Stimulated activated naive CD4-positive, alpha-beta T cell treated with Interleukin-2 at 50 U/mL for 16 hours (primary cell): ENCODE results near the gene WDR27.
"Not testable (repeated sequence)": the region's sequence is repeated elsewhere in the genome, so short reads cannot be mapped to it uniquely, and the experiment has no call there.

Source experiments
- DNase-seq: peaks from one replicate; lab custom pipeline; 2025; lab: John Stamatoyannopoulos, UW

WDR27 gene

DNA sequence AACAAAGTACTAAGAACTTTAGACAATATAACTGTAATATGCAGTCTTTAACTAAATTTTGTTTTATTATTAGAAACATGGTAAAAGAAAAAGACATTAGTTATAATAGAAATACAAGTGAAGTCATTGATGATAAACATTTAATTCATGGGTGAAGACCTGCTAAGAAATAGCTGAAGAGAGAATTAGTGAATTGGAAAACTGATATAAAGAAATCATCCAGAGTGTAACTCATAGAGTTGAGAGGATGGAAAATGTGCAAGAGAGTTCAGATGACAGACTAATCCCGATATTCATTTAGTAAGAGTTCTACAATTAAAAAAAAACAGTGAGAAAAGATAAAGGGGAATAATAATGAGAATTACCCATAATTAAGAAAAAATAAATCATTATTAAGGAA lies 227.5 kb downstream of the WDR27 start:
- no peak for DNase-seq

DNA sequence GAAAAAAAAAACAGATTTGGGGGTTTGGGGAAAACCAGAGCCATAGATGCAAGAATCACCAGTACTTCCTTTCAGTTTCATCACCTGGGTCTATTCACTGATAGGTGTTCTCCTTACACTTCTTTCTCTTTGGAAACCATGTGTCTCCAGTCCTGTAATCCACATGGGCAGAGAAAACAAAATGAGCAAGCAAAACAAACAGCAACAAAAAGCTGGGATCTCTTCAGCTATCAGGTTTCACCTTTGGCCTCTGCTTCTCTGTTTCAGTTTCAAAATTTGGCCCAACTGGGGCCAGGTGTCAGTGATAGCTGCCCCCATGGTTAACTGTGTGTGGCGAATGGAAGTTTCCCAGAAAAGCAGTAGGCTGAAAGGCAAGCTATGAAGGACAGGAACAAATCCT lies 228.2 kb downstream of the WDR27 start:
- DNase-seq = no peak

DNA sequence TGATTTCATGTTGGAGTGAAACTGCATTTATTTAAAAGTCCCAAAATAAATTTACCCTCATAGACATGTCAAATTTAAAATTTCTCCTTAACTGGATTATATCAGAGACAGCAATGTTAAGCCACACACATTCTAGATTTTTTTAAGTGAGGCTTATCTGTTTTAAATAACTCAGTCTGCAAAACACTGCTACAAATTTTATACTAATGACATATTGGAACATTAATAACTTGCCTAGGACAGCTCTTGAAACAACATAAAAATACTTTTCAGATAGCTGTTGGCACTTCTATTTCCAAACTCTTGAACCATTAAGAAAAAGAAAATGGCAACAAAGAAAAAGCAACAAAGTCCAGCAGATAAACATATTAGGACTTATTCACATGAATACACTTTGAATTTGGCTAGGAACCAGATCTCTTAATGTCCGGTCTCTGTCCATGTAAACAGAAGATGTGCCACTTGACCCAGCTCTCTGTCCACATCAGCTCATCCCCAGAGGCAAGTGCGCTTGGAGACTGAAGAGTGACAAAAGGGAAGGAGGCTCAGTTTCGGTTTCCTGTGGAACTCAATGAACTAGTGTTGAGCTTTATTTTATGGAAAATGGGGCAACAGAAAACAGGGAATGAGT lies 228.9 kb downstream of the WDR27 start:
- no peak for DNase-seq

DNA sequence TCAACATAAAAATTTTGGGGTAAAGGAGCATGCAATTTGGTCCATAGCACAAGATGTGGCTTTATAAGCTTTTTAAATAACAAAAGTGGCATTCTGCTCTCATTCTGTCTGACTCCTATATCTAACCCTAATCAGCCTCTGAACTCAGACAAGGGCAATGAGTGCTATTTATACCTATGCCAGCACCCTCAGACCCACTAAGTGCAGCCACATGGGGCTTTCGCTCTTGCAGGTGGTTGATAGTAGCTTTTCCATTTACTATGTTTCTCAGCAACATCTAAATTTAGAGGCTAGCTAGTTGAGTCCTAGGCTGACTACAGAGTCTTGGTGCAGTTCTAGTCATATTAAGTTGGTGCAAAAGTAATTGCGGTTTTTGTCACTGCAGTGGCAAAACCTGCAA lies 231.0 kb downstream of the WDR27 start:
- no peak for DNase-seq

GRCh38 chr6:169469028-169469427 lies 232.8 kb downstream of the WDR27 start:
- DNase-seq = no peak

DNA sequence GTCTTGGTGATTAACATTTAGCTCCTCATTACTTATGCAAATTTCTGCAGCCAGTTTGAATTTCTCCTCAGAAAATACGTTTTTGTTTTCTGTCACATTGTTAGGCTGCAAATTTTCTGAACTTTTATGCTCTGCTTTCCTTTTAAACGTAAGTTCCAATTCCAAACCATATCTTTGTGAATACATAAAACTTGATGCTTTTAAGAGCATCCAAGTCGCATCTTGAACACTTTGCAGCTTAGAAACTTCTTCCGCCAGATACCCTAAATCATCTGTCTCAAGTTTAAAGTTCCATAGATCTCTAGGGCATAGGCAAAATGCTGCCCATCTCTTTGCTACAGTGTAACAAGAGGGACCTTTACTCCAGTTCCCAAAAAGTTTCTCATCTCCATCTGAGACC lies 234.1 kb downstream of the WDR27 start:
- DNase-seq = not testable (repeated sequence)

DNA sequence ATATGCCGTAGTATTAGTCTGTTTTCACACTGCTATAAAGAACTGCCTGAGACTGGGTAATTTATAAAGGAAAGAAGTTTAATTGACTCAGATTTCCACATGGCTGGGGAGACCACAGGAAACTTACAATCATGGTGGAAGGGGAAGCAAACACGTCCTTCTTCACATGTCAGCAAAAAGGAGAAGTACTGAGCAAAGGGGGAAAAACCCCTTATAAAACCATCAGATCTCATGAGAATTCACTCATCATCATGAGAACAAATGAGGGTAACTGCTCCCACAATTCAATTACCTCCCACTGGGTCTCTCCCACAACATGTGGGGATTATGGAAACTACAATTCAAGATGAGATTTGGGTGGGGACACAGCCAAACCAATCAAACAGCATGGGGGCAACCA lies 235.6 kb downstream of the WDR27 start:
- not testable (repeated sequence) for DNase-seq

DNA sequence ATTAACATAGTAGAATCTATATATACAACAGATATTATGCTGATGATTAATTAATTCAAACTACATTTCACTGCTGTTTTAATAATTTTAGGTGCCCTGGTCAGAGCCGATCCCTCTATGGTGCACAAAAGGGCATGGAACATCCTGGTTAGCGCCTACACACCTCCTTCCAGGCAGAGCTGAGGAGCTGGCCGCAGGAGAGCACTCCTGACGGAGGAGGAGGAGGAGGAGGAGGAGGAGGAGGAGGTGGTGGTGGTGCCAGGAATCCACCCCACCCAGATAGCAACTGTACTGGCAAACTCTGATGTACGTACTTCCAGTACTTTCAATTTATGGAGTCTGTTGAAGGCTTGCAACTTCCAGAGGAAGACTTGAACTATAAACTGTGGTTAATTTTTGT lies 244.1 kb downstream of the WDR27 start:
- no peak for DNase-seq

DNA sequence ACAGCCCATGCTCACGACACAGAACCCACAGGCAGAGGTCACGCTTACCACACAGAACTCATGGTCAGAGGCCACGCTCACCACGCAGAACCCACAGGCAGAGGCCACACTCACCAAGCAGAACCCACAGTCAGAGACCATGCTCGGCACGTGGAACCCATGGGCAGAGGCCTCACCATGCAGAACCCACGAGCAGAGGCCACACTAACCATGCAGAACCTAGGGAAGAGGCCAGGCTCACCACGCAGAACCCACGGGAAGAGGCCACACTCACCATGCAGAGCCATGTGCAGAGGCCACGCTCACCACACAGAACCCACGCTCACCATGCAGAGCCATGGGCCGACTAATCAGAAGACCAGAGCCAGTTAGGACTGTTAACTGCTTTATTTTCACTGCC lies 245.0 kb downstream of the WDR27 start:
- no peak for DNase-seq

GRCh38 chr6:169455470-169455869 lies 246.4 kb downstream of the WDR27 start:
- no peak for DNase-seq

- no peak for DNase-seq
Observed at GRCh38 chr6:169454872-169455204, 247.0 kb downstream of the WDR27 start.

GRCh38 chr6:169454204-169454871 lies 247.5 kb downstream of the WDR27 start:
- DNase-seq = no peak

DNA sequence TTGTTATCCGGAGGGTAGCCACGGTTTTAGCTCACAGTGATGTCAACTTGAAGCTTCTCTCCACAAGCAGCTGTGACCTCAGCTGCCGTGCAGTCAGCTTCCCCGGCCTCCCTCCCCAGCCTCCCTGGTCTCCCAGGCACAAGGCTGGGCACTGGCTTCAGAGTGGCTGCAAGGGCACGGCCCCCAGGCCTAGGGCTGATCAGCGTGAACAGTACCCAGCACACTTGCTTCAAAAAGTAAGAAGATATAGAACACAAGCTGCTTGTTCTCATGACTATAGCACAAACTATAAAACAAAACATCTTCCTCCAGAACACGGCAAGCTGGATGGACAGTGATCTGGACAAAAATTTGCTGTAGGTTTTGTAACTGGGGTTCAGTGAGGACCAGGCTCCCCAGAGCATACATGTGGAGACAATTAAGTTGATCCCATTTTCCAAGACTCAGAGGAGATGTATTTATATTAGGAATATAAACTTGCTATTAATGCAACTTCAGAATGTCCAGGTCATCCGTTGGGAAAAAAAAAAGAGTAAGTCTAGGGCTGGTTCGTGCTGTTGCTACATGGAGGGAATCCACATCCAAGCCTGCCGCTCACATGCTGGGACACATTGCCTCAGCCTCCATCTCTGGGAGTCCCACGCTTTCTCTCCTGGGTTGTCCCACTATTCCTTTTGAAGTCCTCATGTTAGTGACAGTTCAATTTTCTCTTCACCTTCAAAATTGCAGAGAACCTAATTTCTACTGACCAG lies 248.8 kb downstream of the WDR27 start:
- no peak for DNase-seq

DNA sequence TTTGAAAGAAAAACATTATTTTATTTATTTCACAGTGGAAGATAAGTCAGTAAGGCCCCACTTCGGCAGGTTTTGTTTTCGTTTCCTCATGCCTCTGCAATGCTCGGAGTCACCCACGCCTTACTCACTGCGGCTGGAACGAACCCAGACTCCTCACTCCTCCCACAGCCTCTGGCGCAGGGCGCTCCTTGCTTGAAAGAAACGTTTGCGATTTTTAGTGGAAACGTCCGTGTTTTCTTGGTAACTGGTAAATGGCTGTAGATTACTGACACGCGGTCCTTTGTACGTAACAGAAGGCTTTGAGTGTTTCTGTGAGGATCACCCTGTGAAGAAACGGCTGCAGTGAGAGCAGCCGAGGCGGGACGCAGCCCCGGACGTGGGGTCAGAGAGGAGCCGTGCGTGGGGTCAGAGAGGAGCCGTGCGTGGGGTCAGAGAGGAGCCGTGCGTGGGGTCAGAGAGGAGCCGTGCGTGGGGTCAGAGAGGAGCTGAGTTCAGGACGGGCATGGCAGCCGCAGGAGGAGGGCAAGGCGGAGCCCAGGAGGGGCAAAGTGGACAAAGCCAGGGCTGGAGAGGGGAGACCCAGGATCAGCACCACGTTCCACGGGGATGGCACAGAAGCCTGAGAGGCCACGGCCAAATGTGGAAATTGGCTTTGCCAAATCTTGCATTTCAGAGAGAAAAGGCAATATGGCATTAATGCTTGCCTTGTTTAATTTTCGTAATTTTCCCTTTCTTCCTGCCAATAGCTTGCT lies 249.5 kb downstream of the WDR27 start:
- no peak for DNase-seq

DNA sequence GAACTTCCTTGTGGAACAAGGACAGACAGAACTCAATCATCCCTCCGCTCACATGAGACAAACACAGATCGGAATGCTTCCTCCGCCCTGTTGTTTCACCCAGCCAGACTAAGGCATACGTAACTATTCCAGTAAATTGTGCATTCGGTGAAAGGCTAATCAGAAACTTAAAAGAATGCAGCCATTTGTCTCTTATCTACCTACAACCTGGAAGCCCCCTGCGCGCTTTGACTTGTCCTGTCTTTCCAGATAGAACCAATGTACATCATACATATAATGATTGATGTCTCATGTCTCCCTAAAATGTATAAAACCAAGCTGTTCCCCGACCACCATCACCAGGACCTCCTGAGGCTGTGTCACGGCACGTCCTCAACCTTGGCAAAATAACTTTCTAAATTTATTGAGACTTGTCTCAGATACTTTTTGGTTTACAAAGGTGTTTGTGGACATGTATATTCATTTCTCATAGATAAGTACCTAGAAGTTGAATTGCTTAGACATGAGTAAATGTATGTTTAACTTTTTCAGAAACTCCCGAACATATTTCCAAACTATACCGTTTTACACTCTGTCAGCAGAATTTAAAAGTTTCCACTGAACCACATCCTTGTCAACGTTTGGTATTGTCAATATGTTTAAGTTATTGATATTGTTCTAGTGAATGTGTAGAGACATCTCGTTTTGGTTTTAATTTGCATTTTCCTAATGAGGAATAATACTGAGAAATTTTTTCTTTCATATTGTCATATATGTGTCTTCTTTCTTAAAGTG lies 250.6 kb downstream of the WDR27 start:
- DNase-seq = no peak

GRCh38 chr6:169450097-169450496 lies 251.7 kb downstream of the WDR27 start:
- no peak for DNase-seq

GRCh38 chr6:169449221-169449620 lies 252.6 kb downstream of the WDR27 start:
- DNase-seq = no peak

- no peak for DNase-seq
Observed at GRCh38 chr6:169445661-169446581, 255.9 kb downstream of the WDR27 start.

- no peak for DNase-seq
Observed at GRCh38 chr6:169445227-169445626, 256.6 kb downstream of the WDR27 start.

- no peak for DNase-seq
Observed at GRCh38 chr6:169441292-169441691, 260.5 kb downstream of the WDR27 start.

GRCh38 chr6:169439710-169440109 lies 262.1 kb downstream of the WDR27 start:
- DNase-seq = no peak
